Ectodermal cell (in vitro differentiated cells): ENCODE measurements around the gene GMPR2.
"Not testable (repeated sequence)": the region's sequence is repeated elsewhere in the genome, so short reads cannot be mapped to it uniquely, and the experiment has no call there.

Experiments
- H3K27ac ChIP-seq: 2 replicates; pipeline ENCODE4 v1.7.0; 2013; ENCODE audit warnings: mild to moderate bottlenecking, low read depth, low read length; ENCODE audit not compliant: insufficient read depth, poor library complexity, severe bottlenecking
- H3K27me3 ChIP-seq: 2 replicates; pipeline ENCODE4 v1.7.0; 2013; ENCODE audit warnings: mild to moderate bottlenecking, low read length; ENCODE audit not compliant: insufficient read depth, control insufficient read depth, poor library complexity, severe bottlenecking
- H3K36me3 ChIP-seq: one replicate; pipeline ENCODE4 v1.7.0; 2013; ENCODE audit warnings: low read length; ENCODE audit not compliant: control insufficient read depth, insufficient read depth
- H3K4me1 ChIP-seq: one replicate; pipeline ENCODE4 v1.7.0; 2013; ENCODE audit warnings: low read length; ENCODE audit not compliant: control insufficient read depth, insufficient read depth
- H3K4me3 ChIP-seq: 2 replicates; pipeline ENCODE4 v1.7.0; 2013; ENCODE audit warnings: low read depth, low read length, control low read depth; ENCODE audit not compliant: insufficient read depth
- H3K9me3 ChIP-seq: 2 replicates; pipeline ENCODE4 v1.7.0; 2013; ENCODE audit warnings: mild to moderate bottlenecking, low read length, moderate library complexity; ENCODE audit not compliant: control insufficient read depth
- WGBS, 2 experiments: methylation state at CpG; one replicate each; pipeline ENCODE4 v1.1.7; 2013; ENCODE audit warnings: missing lambda C conversion rate in 2 of 2; 5-methylcytosine and 5-hydroxymethylcytosine counted together

GMPR2 gene

DNA sequence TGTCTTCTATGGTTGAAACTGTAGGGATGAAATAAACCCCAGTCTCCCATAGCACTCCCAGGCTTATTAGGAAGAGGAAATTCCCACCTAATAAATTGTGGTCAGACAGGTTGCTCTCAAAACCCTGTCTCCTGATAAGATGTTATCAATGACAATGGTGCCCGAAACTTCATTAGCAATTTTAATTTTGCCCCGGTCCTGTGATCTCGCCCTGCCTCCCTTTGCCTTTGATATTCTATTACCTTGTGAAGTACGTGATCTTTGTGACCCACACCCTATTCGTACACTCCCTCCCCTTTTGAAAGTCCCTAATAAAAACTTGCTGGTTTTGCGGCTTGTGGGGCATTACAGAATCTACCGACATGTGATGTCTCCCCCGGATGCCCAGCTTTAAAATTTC is 30.2 kb upstream of the GMPR2 start:
- not testable (repeated sequence) for H3K9me3 ChIP-seq, H3K4me3 ChIP-seq, H3K4me1 ChIP-seq, H3K27me3 ChIP-seq, H3K27ac ChIP-seq
- peaks cover 23% of the 10 kb centered on the region for H3K36me3 ChIP-seq
- 72 to 81% methylated on average over 8 of the region's 8 CpGs for WGBS, 2 experiments

DNA sequence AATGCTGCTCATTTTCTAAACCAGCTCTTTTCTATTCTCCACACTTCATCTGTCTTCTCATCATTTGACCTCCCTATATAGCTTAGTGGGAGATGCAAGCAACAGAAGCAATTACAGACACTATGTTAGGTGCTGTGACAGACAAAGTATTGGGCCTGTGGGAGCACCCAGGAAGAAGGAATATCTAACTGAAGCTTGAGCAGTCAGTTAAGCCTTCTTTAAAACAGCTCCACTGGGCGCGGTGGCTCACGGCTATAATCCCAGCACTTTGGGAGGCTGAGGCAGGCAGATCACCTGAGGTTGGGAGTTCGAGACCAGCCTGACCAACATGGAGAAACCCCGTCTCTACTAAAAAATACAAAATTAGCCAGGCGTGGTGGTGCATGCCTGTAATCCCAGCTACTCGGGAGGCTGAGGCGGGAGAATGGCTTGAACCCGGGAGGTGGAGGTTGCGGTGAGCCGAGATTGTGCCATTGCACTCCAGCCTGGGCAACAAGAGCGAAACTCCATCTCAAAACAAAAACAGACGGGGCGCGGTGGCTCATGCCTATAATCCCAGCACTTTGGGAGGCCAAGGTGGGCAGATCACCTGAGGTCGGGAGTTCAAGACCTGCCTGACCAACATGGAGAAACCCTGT is 29.4 kb upstream of the GMPR2 start:
- H3K27me3 ChIP-seq, H3K4me3 ChIP-seq, H3K4me1 ChIP-seq, H3K9me3 ChIP-seq, H3K27ac ChIP-seq: not testable (repeated sequence)
- peaks cover 26% of the 10 kb centered on the region for H3K36me3 ChIP-seq
- WGBS, 2 experiments, result 92 to 95% methylated on average over 16 of the region's 16 CpGs

DNA sequence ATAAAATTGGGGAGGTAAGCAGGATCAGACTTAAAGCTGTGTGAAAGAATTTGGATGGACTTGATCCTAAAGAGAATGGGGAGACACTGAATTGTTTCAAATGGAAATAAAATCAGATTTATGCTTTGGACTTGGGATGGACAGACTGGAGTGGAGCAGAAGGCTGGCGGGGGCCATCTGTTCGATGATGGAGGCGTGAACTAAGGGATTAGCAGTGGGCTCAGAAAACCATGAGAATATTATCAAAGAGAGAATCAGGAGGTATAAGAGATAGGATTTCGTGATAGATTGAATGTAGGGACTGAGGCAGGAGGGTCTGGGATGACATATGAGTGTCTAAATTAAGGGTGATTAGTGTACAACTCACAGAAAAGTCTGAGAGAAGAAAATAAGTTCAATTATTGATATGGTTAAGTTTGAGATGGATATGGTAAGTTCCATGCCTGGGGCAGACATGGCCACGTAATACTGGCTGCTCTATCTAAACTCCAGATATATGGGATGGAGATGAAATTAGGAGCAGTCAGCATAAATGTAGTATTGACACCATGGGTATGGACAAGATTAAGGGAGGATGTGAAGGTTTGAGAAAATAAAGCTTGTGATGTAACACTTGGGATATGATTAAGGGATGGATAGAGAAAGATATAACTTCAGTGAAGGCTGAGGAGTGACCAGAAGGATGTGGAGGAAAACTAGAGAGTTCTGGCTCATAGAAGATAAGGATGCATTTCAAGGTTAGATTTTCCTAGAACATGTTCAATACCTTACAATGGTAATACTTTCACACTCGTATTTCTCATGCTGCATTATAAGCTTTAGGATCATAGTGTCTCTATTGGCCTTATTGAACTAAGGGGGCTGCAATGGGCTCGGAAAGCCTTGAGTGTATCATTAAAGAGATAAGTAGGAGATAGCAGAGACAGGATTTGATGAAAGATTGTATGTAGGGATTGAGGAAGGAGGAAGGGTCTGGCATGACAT is 28.3 kb upstream of the GMPR2 start:
- no peak overlapping the region for H3K27ac ChIP-seq
- no peaks in the 10 kb centered on the region for H3K27me3 ChIP-seq
- H3K4me1 ChIP-seq, result no peaks in the 10 kb centered on the region
- H3K9me3 ChIP-seq, result no peaks in the 10 kb centered on the region
- H3K4me3 ChIP-seq, result no peak overlapping the region
- WGBS, 2 experiments, result 95 to 96% methylated on average over 7 of the region's 7 CpGs
- H3K36me3 ChIP-seq, result peaks cover 31% of the 10 kb centered on the region

DNA sequence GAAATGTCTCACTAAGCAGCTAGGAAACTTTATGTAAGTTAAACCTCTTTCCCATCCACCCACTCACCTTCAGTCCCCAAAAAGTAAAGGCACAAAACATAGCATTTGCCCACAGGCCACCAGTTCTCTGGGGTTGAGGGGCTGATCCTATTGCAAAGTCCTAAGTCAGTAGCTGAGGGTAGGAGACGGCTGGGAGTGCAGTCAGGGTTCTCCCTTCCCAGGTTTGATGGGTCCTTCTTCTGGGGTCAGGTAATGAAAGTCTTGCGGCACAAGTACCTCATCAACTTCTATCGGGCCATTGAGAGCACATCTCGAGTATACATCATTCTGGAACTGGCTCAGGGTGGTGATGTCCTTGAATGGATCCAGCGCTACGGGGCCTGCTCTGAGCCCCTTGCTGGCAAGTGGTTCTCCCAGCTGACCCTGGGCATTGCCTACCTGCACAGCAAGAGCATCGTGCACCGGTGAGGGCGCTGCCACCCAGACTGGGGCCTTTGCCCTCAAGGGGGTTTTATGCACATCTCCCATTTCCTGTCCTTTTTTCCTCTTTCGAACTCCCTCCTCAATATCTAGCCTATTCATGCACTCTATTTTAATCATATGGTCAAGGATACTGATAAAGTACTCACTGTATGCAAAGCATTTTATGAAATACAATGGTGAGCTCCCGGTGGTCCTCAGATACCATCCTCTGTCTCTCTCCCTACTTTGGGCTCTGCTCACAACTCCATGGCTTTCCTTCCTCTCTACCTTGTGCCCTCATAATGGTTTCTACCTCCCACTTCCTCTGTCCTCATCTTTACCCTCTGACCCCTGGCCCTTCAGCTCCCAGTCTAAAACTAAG is 26.2 kb upstream of the GMPR2 start:
- WGBS, 2 experiments, result 93 to 95% methylated on average over 11 of the region's 11 CpGs
- no peaks in the 10 kb centered on the region for H3K4me1 ChIP-seq
- H3K36me3 ChIP-seq, result peaks cover 40% of the 10 kb centered on the region

DNA sequence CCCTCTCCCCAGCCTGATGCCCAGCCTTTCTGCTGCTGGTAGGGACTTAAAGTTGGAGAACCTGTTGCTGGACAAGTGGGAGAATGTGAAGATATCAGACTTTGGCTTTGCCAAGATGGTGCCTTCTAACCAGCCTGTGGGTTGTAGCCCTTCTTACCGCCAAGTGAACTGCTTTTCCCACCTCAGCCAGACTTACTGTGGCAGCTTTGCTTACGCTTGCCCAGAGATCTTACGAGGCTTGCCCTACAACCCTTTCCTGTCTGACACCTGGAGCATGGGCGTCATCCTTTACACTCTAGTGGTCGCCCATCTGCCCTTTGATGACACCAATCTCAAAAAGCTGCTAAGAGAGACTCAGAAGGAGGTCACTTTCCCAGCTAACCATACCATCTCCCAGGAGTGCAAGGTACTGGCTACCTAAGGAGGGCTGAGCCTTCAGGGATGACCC is 25.6 kb upstream of the GMPR2 start:
- WGBS, 2 experiments, result 93 to 96% methylated on average over 5 of the region's 5 CpGs
- no peak overlapping the region for H3K4me3 ChIP-seq
- peaks cover 39% of the 10 kb centered on the region for H3K36me3 ChIP-seq
- no peak overlapping the region for H3K27ac ChIP-seq
- no peaks in the 10 kb centered on the region for H3K27me3 ChIP-seq
- H3K9me3 ChIP-seq, result no peaks in the 10 kb centered on the region
- no peaks in the 10 kb centered on the region for H3K4me1 ChIP-seq

More for the DNA sequence above, 26.2 kb upstream of the GMPR2 start:
- no peaks in the 10 kb centered on the region for H3K27me3 ChIP-seq
- no peaks in the 10 kb centered on the region for H3K9me3 ChIP-seq
- H3K27ac ChIP-seq, result no peak overlapping the region
- H3K4me3 ChIP-seq, result no peak overlapping the region

DNA sequence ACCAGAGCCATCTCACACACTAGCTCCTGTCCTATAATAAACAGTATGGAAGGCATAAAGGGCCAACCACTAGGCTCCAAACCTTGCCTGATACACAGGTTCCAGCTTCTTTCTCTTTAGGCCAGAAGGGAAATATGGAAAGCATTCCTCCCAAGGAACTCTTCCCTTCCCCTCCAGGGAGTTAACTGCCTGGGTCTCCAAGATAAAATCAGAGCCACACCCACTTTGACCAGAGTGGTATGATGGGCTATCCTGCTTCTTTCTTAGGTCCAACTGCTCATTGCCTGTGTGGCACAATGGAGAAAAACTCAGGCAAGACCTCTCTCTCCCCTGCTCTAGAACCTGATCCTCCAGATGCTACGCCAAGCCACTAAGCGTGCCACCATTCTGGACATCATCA is 25.1 kb upstream of the GMPR2 start:
- no peak overlapping the region for H3K4me3 ChIP-seq
- no peak overlapping the region for H3K27ac ChIP-seq
- H3K27me3 ChIP-seq, result no peaks in the 10 kb centered on the region
- no peaks in the 10 kb centered on the region for H3K4me1 ChIP-seq
- H3K9me3 ChIP-seq, result no peaks in the 10 kb centered on the region
- 94% methylated on average over 2 of the region's 2 CpGs for whole genome bisulfite sequencing, 2 experiments
- H3K36me3 ChIP-seq, result peaks cover 39% of the 10 kb centered on the region

DNA sequence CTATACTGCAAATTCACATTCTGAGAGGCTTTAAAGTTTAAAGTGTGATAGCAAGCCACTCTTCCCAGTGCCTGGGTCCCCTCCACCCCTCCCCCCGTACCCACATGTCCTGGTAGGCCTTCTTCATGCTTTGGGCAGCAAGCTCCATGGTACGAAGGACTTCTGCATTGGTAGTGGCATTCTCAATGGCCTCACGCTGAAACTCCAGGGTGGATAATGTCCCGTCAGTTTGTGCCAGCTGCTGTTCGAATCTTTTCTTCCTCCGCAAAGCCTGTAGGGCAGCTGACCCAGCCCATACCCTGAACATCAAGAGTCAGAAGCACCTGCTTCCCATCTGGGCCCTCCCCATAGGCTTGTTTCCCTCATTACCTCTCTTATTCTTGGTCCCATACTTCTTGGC is 21.4 kb upstream of the GMPR2 start:
- H3K27me3 ChIP-seq, result no peaks in the 10 kb centered on the region
- H3K27ac ChIP-seq, result no peak overlapping the region
- H3K9me3 ChIP-seq, result no peaks in the 10 kb centered on the region
- H3K4me1 ChIP-seq, result peaks cover 8% of the 10 kb centered on the region
- 94 to 95% methylated on average over 6 of the region's 6 CpGs for WGBS, 2 experiments
- H3K4me3 ChIP-seq, result no peak overlapping the region
- peaks cover 28% of the 10 kb centered on the region for H3K36me3 ChIP-seq

DNA sequence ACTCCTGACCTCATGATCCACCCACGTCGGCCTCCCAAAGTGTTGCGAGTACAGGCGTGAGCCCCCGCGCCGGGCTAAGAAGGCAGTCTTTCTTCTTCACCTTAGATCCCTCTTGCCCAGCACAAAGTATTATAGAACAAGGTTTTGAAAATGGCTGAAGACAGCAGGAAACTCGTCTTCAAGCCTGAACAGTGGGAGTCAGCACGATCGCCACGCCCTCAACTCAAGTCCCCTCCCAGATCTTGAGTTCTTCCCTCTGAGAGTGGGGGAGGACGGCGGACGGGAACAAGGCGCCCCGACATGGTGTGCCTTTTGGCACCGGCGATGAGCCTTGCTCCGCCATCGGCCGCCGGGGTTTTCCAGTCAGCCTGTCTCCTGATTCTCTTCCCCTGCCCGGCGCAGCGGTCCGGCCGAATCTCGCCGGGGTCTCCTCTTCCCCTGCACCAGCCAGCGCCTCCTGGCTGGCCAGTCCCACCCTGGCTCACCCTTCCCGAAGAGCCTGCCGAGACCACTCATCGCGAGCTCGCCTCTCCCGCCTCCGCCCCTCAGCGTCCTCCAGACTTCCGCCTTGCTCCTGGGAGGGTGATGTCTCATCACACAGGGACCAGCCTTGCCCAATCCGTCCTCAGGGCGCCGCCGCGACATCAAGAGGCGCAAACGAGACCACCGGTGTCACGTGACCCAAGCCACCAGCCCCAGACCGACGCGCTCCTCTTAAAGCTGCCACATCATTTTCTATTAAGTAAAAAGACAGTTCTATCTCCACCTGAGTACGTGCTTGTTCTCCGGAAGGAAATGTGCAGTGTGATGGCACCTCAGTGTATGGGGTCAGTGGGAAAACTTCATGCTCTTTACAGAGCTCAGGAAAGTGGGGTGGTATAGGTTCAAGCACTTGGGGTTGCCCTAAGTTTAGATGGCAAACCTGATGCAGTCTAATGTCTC is 19.5 kb upstream of the GMPR2 start, which contains the start of gene CHMP4A:
CHMP4A (minus strand) TSS at position 565 of the 942 bp plus-strand sequence; CDS start at position 516, 49 bp downstream.
- Histone ChIP-seq H3K4me1 (peaks cover 8% of the 10 kb centered on the region), H3K36me3 (peaks cover 22% of the 10 kb centered on the region), H3K4me3 (peak within 1 kb of the TSS; percentile 54), H3K27me3 (no peaks in the 10 kb centered on the region), H3K9me3 (no peaks in the 10 kb centered on the region), H3K27ac (peak within 1 kb of the TSS; percentile 92)
- WGBS, 2 experiments, result 0 to 1% methylated on average over 53 of the region's 53 CpGs
